ENCODE results near the gene TBC1D4.
A peak's percentile ranks its signal among the peaks of the same experiment; 100 is the strongest.

TBC1D4 gene

DNA sequence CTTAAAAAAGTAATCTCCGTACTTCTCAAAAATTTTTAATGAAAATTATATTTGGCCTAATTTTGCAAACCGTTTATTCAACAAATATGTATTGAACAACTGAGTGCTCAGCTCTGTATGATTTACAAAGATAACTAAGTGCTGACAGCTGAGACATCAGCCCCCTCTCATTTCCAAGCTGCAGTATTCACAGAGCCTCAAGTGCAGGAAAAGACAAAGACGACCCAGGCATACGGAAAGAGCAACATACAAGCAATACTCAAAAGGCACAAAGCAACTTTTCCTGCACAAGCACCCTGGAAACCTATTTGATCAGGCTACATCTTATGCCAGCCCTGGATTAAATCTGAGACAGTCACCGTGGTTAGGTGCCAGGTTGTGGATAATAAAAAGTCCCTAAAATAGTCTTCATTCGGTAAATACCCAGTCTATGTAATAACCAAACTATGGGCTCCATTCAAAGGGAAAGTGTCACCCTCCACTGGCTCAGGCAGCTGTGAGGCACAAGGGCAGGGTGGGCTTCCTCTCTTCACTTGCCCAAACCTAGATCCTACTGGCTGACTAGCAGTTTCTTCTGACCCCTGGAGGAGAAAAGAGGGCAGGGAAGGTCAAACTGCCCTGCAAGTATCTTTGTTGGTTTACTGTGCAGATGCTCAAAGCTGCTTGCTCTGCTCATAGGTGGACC is 65.5 kb downstream of the TBC1D4 start:
- peak; percentile 32 for DNase-seq

DNA sequence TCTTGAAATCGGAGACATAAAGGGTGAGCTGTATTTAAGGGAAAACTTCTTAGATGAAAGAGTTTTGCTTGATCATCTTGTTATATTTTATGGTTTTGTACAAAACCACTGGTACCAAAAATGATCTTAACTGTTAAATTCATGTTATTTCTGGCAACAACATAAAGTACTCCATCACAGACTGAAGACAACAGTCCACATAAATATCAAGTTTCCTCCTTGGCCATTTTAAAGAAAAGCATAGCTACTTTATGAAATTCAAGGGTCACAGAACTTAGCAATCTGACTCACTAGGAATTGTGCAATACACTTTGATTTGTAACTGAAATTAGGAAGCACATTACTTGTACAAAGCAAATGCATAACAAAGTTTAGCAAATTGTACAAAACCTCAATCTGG is 66.3 kb downstream of the TBC1D4 start:
- peak; percentile 58 for DNase-seq

- no peak for DNase-seq
Measured at GRCh38 chr13:75415171-75415570, 66.8 kb downstream of the TBC1D4 start.

GRCh38 chr13:75414036-75414827 is 67.7 kb downstream of the TBC1D4 start:
- DNase-seq: no peak

DNA sequence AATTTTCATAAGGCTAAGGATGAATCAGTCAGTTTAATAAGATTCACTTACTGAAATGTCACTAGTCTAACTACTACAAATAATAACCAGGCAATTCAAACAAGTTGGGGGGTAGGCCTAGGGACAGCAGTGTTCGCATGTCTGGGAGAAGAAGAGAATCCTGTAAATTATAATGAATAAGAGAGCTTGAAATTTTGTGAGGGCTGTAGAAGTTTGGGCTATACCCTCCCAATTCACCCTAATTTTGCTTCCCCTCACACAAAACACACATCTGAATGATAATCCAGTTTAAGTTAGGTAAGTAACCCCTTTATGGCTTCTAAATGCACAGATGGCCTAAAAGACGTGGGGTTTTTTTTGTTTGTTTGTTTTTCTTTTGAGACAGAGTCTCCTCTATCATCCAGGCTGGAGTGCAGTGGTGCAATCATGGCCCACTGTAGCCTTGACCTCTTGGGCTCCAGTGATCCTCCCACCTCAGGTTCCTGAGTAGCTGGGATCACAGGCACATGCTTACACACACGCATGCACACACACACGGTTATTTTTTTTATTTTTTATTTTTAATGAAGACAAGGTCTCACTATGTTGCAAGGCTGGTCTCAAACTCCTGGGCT is 69.9 kb downstream of the TBC1D4 start:
- no peak for DNase-seq

DNA sequence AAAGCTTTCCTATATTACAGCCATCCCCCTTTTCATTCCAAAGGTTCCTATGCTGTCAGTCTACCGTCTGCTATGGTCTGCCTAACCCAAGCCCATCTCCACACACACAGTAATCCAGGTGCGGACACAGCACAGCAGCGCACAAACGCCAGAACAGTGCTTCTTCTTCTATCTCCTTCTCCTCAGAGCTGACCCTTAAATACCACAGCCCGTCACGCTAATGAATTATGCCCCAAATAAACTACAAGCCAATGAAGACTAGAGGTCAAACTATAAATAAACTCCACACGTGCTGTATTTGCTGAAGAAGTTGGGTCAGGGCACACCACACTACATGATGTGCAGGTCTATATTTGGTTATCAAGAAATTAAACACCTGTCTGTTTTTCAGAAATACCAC is 71.8 kb downstream of the TBC1D4 start:
- no peak for DNase-seq

DNA sequence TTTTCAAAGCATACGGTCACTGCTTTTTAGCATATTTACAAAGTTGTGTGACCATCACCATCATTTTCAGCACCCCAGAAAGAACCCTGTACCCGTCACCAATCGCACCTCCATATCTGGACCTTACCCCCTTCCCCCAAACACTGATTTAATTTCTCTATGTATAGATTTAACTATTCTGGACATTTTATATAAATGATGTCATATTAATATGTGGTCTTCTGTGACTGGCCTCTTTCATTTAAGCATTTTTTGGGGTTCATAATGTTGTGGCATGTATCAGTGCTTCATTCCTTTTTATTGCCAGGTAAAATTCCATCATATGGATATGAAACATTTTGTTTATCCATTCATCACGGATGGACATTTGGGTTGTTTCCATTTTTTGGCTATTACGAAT is 74.0 kb downstream of the TBC1D4 start:
- DNase-seq: no peak

- no peak for DNase-seq
Measured at GRCh38 chr13:75407473-75407872, 74.5 kb downstream of the TBC1D4 start.

GRCh38 chr13:75405976-75406703 is 75.8 kb downstream of the TBC1D4 start:
- no peak for DNase-seq

DNA sequence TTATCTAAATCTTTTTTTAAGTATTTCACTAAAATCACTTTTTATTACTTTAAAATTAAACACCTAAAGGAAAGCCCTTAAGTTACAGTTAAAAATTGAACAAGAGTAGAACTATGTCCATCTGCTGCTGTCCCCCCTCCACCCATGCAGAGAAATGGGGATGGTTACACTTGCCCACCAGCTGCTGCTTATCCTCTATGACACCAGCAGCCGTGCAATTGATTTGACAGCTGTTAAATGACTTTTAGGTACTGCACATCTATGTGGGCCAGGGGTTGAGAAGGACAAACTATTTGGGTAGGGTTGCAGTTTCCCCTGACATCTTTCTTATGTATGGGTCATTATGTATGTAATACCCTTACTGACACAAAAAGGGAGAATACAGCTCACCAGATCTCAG is 77.2 kb downstream of the TBC1D4 start:
- DNase-seq: no peak

- no peak for DNase-seq
Measured at GRCh38 chr13:75402787-75403186, 79.2 kb downstream of the TBC1D4 start.

- DNase-seq: no peak
Measured at GRCh38 chr13:75400775-75401174, 81.2 kb downstream of the TBC1D4 start.

DNA sequence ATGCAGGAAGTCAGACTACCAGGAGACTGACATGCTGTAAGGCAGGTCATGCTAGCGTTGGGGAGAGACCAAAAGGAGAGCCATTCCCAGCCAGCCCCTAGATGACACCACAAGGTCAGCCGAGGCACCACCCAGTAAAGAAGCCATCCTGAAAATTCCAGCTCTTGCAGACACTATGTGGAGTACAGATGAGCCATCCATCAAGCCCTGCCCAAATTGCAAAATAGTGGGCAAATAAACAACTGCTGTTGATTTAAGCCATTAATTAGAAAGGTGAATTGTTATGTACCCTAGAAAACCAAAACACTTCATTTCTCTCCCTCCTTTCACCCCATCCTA is 82.1 kb downstream of the TBC1D4 start:
- DNase-seq: no peak

DNA sequence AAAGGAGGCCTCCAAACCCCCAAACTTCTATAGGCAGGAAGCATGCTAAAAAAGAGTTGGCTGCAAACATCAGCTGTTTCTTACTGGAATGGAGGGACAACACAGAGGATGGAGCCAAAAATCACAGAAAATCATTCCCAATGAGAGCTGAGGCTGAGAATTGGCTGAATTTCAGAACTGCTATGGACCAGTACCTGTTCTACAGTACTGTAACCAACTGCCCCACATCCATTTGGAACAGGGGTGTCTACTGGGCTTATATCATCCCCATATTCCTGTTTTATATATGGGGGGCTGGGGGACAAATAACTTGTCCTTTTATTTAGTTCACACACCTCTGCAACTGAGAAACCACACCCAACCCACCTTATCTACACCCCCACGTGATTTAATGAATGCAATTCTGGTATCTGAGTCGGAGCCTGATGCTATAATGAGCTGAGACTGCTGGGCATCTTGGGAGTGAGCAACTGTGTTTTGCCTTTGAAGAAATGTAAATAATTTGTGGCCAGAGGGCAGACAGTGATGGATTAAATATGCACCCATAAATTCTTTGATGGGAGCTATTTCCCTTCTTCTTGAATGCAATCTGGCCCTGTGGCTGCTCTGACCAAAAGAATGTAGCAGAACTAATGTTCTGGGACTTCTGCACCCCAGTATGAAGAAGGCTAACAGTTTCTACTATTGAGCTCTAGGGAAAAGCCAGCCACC is 82.6 kb downstream of the TBC1D4 start:
- no peak for DNase-seq

DNA sequence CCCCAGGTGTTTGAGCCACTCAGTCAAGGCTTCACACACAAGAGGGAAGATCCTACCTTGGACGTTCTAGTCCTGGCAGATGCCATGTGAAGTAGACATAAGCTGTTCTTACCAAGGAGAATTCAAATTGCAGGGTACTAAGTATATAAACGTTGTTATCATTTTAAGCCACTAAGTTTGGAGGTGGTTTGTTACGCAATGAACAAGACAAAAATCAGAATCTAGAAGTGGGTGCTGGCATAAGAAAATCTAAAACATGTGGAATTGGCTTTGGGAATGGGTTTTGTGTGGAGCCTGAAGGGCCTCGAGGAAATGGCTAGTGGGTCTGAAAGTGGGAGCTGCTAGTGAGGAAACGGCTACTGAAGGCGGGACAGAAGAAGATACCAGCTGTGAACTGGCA is 83.9 kb downstream of the TBC1D4 start:
- no peak for DNase-seq

GRCh38 chr13:75395901-75396300 is 86.1 kb downstream of the TBC1D4 start:
- DNase-seq: no peak

GRCh38 chr13:75395066-75395465 is 86.9 kb downstream of the TBC1D4 start:
- peak; percentile 86 for DNase-seq

GRCh38 chr13:75393839-75394520 is 88.0 kb downstream of the TBC1D4 start:
- peak; percentile 65 for DNase-seq

GRCh38 chr13:75391432-75392100 is 90.4 kb downstream of the TBC1D4 start:
- no peak for DNase-seq

DNA sequence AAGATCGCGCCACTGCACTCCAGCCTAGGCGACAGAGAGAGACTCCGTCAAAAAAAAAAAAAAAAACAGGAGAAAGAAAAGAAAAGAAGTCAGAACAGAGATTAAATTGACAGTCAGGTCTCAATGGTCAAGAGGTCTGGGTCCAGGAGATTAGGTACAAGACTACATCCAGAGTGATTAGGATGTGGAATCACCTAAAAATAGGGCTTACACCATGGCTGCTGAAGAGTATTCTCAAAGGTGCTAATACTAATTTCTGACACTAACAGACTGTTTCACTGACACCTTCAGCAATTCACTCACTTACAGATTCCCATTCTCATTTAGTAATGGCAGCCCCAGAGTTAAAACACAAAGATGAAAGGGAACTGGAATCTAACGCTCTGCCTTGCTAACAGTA is 91.7 kb downstream of the TBC1D4 start:
- DNase-seq: no peak

DNA sequence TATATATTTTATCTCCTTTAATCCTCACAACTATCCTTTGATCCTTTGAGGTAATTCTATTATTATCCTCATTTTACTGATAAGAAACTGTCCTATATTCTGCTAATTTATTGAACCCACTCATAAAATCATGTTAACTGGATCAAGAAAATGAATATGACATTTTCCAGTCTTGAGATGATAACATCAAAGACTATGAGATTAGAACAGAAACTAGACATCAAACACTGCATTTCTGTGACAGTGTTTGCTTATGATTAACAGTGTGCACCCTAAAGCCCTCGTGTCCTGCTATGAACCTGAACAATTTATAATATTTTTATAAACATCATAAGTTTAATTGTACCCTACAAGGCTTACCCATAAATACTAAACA is 96.3 kb downstream of the TBC1D4 start:
- DNase-seq: no peak
